Right atrium auricular region (tissue), 2 donors: ENCODE results near the gene TMEM37. TPM values are rescaled to one million over a fixed set of nuclear protein-coding genes. Genes with fewer than 3 reads are reported as not detected.

ENCODE experiments used
- DNase-seq: peaks from one replicate; pipeline ENCODE4 v3.0.0-alpha.2; 2019; ENCODE audit warnings: low spot score
- H3K27ac ChIP-seq, 2 donors: fragments of 200-600 bp; sonication (generic); 1 replicate in 1 of 2; 2 replicates in 1 of 2; pipeline ENCODE4 v1.5.1; 2016 to 2019
- H3K27me3 ChIP-seq, 2 donors: fragments of 200-600 bp; sonication (generic); one replicate each; pipeline versions ENCODE4 v1.5.1 to v1.6.0; 2017 to 2019
- H3K36me3 ChIP-seq: fragments of 200-600 bp; sonication (generic); one replicate; pipeline ENCODE4 v1.5.1; 2016
- H3K4me1 ChIP-seq, 2 donors: fragments of 200-600 bp; sonication (generic); one replicate each; pipeline versions ENCODE4 v1.5.1 to v1.6.0; 2017 to 2019
- H3K4me3 ChIP-seq, 2 donors: fragments of 200-600 bp; sonication (generic); 1 replicate in 1 of 2; 2 replicates in 1 of 2; pipeline ENCODE4 v1.5.1; 2017 to 2019; ENCODE audit warnings: mild to moderate bottlenecking in 1 of 2, moderate library complexity in 1 of 2
- H3K9me3 ChIP-seq, 2 donors: fragments of 200-600 bp; sonication (generic); one replicate each; pipeline ENCODE4 v1.5.1; 2019
- total RNA-seq, 2 donors: library from RNA; depleted of rRNA; stranded (reverse); fragments of >200 nt; gene quantifications; one replicate each; pipeline ENCODE4 v1.1.0, GENCODE V29; 2016
- TF ChIP-seq, protein P1 (sequence below), 2 donors: fragments of 200-600 bp; sonication (generic); IDR thresholded peaks; one replicate each; pipeline ENCODE4 v1.5.1; 2019; ENCODE audit warnings: antibody characterized with exemption in 2 of 2

Gene TMEM37
- total RNA-seq, 2 donors from 2014 or later, result 3.3 to 5.4 TPM

DNA sequence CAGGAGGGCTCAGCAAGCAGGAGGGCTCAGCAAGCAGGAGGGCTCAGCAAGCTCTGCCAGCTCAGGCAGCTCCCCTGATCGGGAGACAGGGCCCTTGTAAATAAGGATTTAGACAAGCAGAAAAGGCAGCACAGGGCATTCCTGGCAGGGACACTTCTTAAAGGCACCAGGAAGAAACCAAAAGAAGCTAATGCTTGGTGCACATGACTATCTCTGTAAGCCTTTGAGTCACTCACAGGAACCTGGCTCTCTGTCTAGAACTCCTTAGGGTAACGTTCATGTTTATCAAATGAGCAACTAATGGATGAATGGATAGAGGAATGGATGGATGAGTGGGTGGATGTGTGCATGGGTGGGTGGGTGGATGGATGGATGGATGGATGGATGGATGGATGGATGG, 28.4 kb downstream of the TMEM37 start:
- Histone ChIP-seq H3K36me3 (no peaks in the 10 kb centered on the region), H3K9me3 (no peaks in the 10 kb centered on the region), H3K4me3 (no peak overlapping the region), H3K4me1 (no peaks in the 10 kb centered on the region), H3K27ac (no peak overlapping the region), H3K27me3 (no peaks in the 10 kb centered on the region)
- TF ChIP-seq, protein P1, sequence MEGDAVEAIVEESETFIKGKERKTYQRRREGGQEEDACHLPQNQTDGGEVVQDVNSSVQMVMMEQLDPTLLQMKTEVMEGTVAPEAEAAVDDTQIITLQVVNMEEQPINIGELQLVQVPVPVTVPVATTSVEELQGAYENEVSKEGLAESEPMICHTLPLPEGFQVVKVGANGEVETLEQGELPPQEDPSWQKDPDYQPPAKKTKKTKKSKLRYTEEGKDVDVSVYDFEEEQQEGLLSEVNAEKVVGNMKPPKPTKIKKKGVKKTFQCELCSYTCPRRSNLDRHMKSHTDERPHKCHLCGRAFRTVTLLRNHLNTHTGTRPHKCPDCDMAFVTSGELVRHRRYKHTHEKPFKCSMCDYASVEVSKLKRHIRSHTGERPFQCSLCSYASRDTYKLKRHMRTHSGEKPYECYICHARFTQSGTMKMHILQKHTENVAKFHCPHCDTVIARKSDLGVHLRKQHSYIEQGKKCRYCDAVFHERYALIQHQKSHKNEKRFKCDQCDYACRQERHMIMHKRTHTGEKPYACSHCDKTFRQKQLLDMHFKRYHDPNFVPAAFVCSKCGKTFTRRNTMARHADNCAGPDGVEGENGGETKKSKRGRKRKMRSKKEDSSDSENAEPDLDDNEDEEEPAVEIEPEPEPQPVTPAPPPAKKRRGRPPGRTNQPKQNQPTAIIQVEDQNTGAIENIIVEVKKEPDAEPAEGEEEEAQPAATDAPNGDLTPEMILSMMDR (IDR thresholded peaks at IDR 0.05), result no peak
- no peak for DNase-seq

- no peak for DNase-seq
Observed at GRCh38 chr2:119461811-119462210, 30.2 kb downstream of the TMEM37 start.

GRCh38 chr2:119462574-119462973, 30.9 kb downstream of the TMEM37 start:
- H3K4me3 ChIP-seq, result no peak overlapping the region
- TF ChIP-seq, protein P1 (IDR thresholded peaks at IDR 0.05), result no peak
- H3K9me3 ChIP-seq, result no peaks in the 10 kb centered on the region
- H3K4me1 ChIP-seq, result no peaks in the 10 kb centered on the region
- H3K27me3 ChIP-seq, result no peaks in the 10 kb centered on the region
- H3K27ac ChIP-seq, result no peak overlapping the region
- no peak for DNase-seq
- no peaks in the 10 kb centered on the region for H3K36me3 ChIP-seq

More at GRCh38 chr2:119461811-119462210, 30.2 kb downstream of the TMEM37 start:
- TF ChIP-seq, protein P1 (IDR thresholded peaks at IDR 0.05), result no peak
- no peaks in the 10 kb centered on the region for H3K9me3 ChIP-seq
- no peak overlapping the region for H3K4me3 ChIP-seq
- H3K4me1 ChIP-seq, result no peaks in the 10 kb centered on the region
- no peak overlapping the region for H3K27ac ChIP-seq
- no peaks in the 10 kb centered on the region for H3K36me3 ChIP-seq
- H3K27me3 ChIP-seq, result no peaks in the 10 kb centered on the region

GRCh38 chr2:119463136-119463535, 31.5 kb downstream of the TMEM37 start:
- DNase-seq, result no peak
- Histone ChIP-seq H3K36me3 (no peaks in the 10 kb centered on the region), H3K27me3 (no peaks in the 10 kb centered on the region), H3K27ac (no peak overlapping the region), H3K4me3 (no peak overlapping the region), H3K4me1 (no peaks in the 10 kb centered on the region), H3K9me3 (no peaks in the 10 kb centered on the region)
- TF ChIP-seq, protein P1 (IDR thresholded peaks at IDR 0.05), result no peak

- no peak for DNase-seq
Observed at GRCh38 chr2:119463990-119464389, 32.3 kb downstream of the TMEM37 start.

GRCh38 chr2:119464981-119465380, 33.3 kb downstream of the TMEM37 start:
- TF ChIP-seq, protein P1 (IDR thresholded peaks at IDR 0.05), result no peak
- DNase-seq, result peak; percentile 70
- no peak overlapping the region for H3K4me3 ChIP-seq
- no peak overlapping the region for H3K27ac ChIP-seq
- H3K4me1 ChIP-seq, result no peaks in the 10 kb centered on the region
- no peaks in the 10 kb centered on the region for H3K36me3 ChIP-seq
- no peaks in the 10 kb centered on the region for H3K27me3 ChIP-seq
- H3K9me3 ChIP-seq, result no peaks in the 10 kb centered on the region

More at GRCh38 chr2:119463990-119464389, 32.3 kb downstream of the TMEM37 start:
- TF ChIP-seq, protein P1 (IDR thresholded peaks at IDR 0.05), result no peak
- H3K4me1 ChIP-seq, result no peaks in the 10 kb centered on the region
- H3K27ac ChIP-seq, result no peak overlapping the region
- H3K4me3 ChIP-seq, result no peak overlapping the region
- H3K36me3 ChIP-seq, result no peaks in the 10 kb centered on the region
- H3K27me3 ChIP-seq, result no peaks in the 10 kb centered on the region
- no peaks in the 10 kb centered on the region for H3K9me3 ChIP-seq
